Stomach (tissue), 9 donors: ENCODE measurements around the gene MTMR3. TPM values are rescaled to one million over a fixed set of nuclear protein-coding genes. Genes with fewer than 3 reads are reported as not detected.

Experiments used
- DNase-seq, 2 donors: peaks; one replicate each; pipeline versions ENCODE4 v3.0.0 to v3.0.0-alpha.2; 2013 to 2019
- H3K27ac ChIP-seq, 5 donors: fragments of 200-600 bp in 4 of 5; sonication (generic) in 4 of 5; one replicate each; pipeline ENCODE4 v1.5.1; 2013 to 2019; ENCODE audit warnings: mild to moderate bottlenecking in 1 of 5, moderate library complexity in 1 of 5
- H3K27me3 ChIP-seq, 3 donors: fragments of 200-600 bp; sonication (generic); one replicate each; pipeline ENCODE4 v1.5.1; 2017 to 2019; ENCODE audit warnings: mixed run types in 1 of 3
- H3K36me3 ChIP-seq, 4 donors: fragments of 200-600 bp; sonication (generic); 1 replicate in 3 of 4; 2 replicates in 1 of 4; pipeline ENCODE4 v1.5.1; 2016 to 2019
- H3K4me1 ChIP-seq, 4 donors: fragments of 200-600 bp; sonication (generic); one replicate each; pipeline ENCODE4 v1.5.1; 2016 to 2019
- H3K4me3 ChIP-seq, 4 donors: fragments of 200-600 bp; sonication (generic) in 3 of 4; one replicate each; pipeline ENCODE4 v1.5.1; 2016 to 2019; ENCODE audit warnings: mild to moderate bottlenecking in 1 of 4
- H3K9me3 ChIP-seq, 4 donors: fragments of 200-600 bp; sonication (generic); one replicate each; pipeline ENCODE4 v1.5.1; 2016 to 2019
- CTCF ChIP-seq, 7 experiments: fragments of 450-650 bp in 4 of 7; fragments of 200-600 bp in 3 of 7; sonication (generic) in 3 of 7; IDR thresholded peaks; one replicate each; pipeline ENCODE4 v1.5.1; 2016 to 2019; ENCODE audit warnings: antibody characterized with exemption in 7 of 7, control low read depth in 2 of 7, mild to moderate bottlenecking in 1 of 7
- EP300 ChIP-seq: sonication (generic); formaldehyde crosslinking; IDR thresholded peaks from one replicate; pipeline ENCODE4 v1.6.1; 2017; ENCODE audit warnings: antibody characterized with exemption
- POLR2A ChIP-seq, 4 donors: fragments of 450-650 bp; IDR thresholded peaks; one replicate each; pipeline ENCODE4 v1.6.1; 2016; ENCODE audit warnings: antibody characterized with exemption in 4 of 4, control low read depth in 2 of 4, mild to moderate bottlenecking in 1 of 4, moderate library complexity in 1 of 4
- POLR2AphosphoS5 ChIP-seq, 3 donors: sonication (generic); formaldehyde crosslinking; IDR thresholded peaks; one replicate each; pipeline ENCODE4 v1.6.1; 2016; ENCODE audit warnings: antibody characterized with exemption in 3 of 3
- WGBS, 5 donors: extraction: QIAGEN DNeasy Blood & Tissue Kit in 3 of 5; methylation state at CpG; one replicate each; pipeline versions ENCODE4 v1.1.5 to v1.1.7; 2013 to 2018; 5-methylcytosine and 5-hydroxymethylcytosine counted together
- intact Hi-C: fragments of 100-400 bp; cut with DNase I; formaldehyde crosslinking; loops from one replicate; pipeline ENCODE4 v1.15.1; 2023; ENCODE audit warnings: low total_unique reads
- polyA plus RNA-seq, 3 donors: library from polyadenylated mRNA; stranded (reverse); fragments of 200-250 nt; gene quantifications; one replicate each; pipeline ENCODE4 v1.2.3, GENCODE V29; 2013
- total RNA-seq, 5 donors: library from RNA; depleted of rRNA; stranded (reverse); fragments of >200 nt; gene quantifications; one replicate each; pipeline versions ENCODE4 v1.1.0 to v1.2.3, GENCODE V29; 2014 to 2016
- donor health status: healthy with polysubstance abuse.
- donor health status: Bipolar disorder and iron deficiency.
- donor health status: healthy.

The MTMR3 gene
- total and polyA plus RNA-seq, 8 donors: 7.3 to 120 (median 49.8) TPM

GRCh38 chr22:29926057-29926456, 43.1 kb downstream of the MTMR3 start:
- TF ChIP-seq POLR2A (IDR thresholded peaks at IDR 0.05) (no peak), POLR2AphosphoS5 (IDR thresholded peaks at IDR 0.05) (no peak), CTCF (IDR thresholded peaks at IDR 0.05) (no peak), EP300 (no peak)
- Histone ChIP-seq H3K27me3 (no peaks in the 10 kb centered on the region), H3K4me3 (no peak overlapping the region), H3K9me3 (no peaks in the 10 kb centered on the region), H3K27ac (no peak overlapping the region), H3K4me1 (peaks cover 0 to 29% (median 12%) of the 10 kb centered on the region in 4 donors), H3K36me3 (no peaks in the 10 kb centered on the region)
- intact Hi-C loops: no loop called here
- no peak for DNase-seq
- WGBS, 5 donors: 94 to 98% (median 96%) methylated on average over 4 of the region's 4 CpGs

DNA sequence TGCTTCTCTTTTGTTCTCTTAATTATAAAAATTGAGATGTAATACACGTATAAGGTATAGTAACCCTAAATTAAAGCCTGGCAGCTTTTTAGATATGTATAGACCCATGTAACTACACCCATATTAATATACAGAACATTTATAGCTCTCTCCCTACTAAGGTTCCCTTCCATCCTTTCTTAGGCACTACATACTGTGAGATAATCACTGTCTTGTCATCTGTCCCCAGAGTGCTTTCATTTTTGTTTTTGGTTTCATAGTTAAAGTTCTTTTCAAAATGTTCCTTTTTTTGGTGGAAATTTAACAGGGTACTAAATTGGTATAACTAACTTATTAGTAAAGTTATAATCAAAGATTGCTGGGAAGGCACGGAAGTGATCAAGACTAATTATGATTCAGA, 49.2 kb downstream of the MTMR3 start:
- H3K9me3 ChIP-seq: no peaks in the 10 kb centered on the region
- no peak for TF ChIP-seq POLR2A (IDR thresholded peaks at IDR 0.05)
- no peak for TF ChIP-seq POLR2AphosphoS5 (IDR thresholded peaks at IDR 0.05)
- TF ChIP-seq EP300: no peak
- no peak for TF ChIP-seq CTCF (IDR thresholded peaks at IDR 0.05)

DNA sequence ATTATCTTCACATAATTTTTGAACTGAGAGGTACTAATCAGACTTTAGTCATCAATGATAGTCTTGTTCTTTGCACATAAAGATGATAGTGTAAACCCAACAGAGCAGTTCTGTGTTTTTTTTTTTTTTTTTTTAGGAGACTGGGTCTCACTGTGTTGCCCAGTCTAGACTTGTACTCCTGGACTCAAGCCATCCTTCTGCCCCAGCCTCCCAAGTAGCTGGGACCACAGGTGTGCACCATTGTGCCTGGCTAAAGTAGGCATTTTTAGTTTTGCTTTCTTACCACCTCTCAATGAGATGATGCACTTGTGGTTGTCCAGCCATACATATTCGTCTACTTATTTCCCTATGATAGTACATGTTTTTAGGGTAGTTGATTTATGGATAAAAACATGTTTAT, 50.6 kb downstream of the MTMR3 start:
- TF ChIP-seq EP300: no peak
- no peak for TF ChIP-seq CTCF (IDR thresholded peaks at IDR 0.05)
- no peak for TF ChIP-seq POLR2AphosphoS5 (IDR thresholded peaks at IDR 0.05)
- no peak for TF ChIP-seq POLR2A (IDR thresholded peaks at IDR 0.05)
- Histone ChIP-seq H3K9me3 (no peaks in the 10 kb centered on the region), H3K36me3 (no peaks in the 10 kb centered on the region), H3K4me1 (peaks cover 10 to 82% (median 36%) of the 10 kb centered on the region in 4 donors), H3K4me3 (no peak overlapping the region), H3K27me3 (no peaks in the 10 kb centered on the region), H3K27ac (no peak overlapping the region)
- WGBS, 5 donors: 96 to 100% (median 97%) methylated on average over 1 of the region's 1 CpG
- no peak for DNase-seq
- intact Hi-C loops: no loop called here

More for the DNA sequence above, 49.2 kb downstream of the MTMR3 start:
- Histone ChIP-seq H3K4me1 (peaks cover 10 to 73% (median 31%) of the 10 kb centered on the region in 4 donors), H3K36me3 (no peaks in the 10 kb centered on the region), H3K4me3 (no peak overlapping the region), H3K27ac (no peak overlapping the region), H3K27me3 (no peaks in the 10 kb centered on the region)
- WGBS, 5 donors: 77 to 89% (median 82%) methylated on average over 2 of the region's 2 CpGs
- intact Hi-C loops: no loop called here
- DNase-seq: no peak

DNA sequence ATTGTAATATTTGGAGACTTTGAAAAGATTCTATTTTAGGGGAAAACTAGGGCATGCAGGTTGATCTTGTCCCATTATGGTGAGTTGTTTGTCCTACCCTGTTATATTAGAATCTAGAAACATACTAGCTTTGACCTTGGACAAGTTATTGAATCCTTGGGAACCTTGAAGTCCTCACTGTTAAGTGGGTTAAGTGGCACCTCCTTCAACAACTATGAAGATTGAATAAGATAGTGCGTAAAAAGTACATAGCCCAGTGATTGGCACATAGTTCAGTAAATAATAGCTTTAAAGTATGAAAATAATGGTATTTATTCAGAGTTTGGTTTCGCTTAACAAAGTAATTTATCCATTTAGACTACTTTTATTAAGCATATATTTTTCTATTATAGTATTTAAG, 51.6 kb downstream of the MTMR3 start:
- Histone ChIP-seq H3K4me3 (no peak overlapping the region), H3K9me3 (no peaks in the 10 kb centered on the region), H3K27ac (no peak overlapping the region), H3K4me1 (peaks cover 10 to 73% (median 36%) of the 10 kb centered on the region in 4 donors), H3K36me3 (no peaks in the 10 kb centered on the region), H3K27me3 (no peaks in the 10 kb centered on the region)
- 45 to 72% (median 56%) methylated on average over 2 of the region's 2 CpGs for WGBS, 5 donors
- no peak for TF ChIP-seq POLR2A (IDR thresholded peaks at IDR 0.05)
- TF ChIP-seq CTCF (IDR thresholded peaks at IDR 0.05): no peak
- TF ChIP-seq EP300: no peak
- no peak for TF ChIP-seq POLR2AphosphoS5 (IDR thresholded peaks at IDR 0.05)
- DNase-seq: no peak
- intact Hi-C loops: no loop called here
